ENCODE data around the gene TSPEAR. TPM values are rescaled to one million over a fixed set of nuclear protein-coding genes. Genes with fewer than 3 reads are reported as not detected.

Gene TSPEAR
- total RNA-seq, 1 donor: not detected

GRCh38 chr21:44449473-44450363 is 261.7 kb downstream of the TSPEAR start:
- Histone ChIP-seq H3K9me3 (ENCODE audit: low read depth, low read length) (no peaks in the 10 kb centered on the region), H3K27me3 (ENCODE audit: insufficient read depth, low read length) (no peaks in the 10 kb centered on the region), H3K4me3 (ENCODE audit: low read length) (no peak overlapping the region), H3K4me1 (ENCODE audit: insufficient read depth, low read length) (no peaks in the 10 kb centered on the region)

- no peak overlapping the region for H3K4me3 ChIP-seq (ENCODE audit: low read length)
- no peaks in the 10 kb centered on the region for H3K9me3 ChIP-seq (ENCODE audit: low read depth, low read length)
These were observed 262.7 kb downstream of the TSPEAR start for GRCh38 chr21:44448651-44449131.

More at GRCh38 chr21:44448651-44449131, 262.7 kb downstream of the TSPEAR start:
- Histone ChIP-seq H3K27me3 (ENCODE audit: insufficient read depth, low read length) (no peaks in the 10 kb centered on the region), H3K4me1 (ENCODE audit: insufficient read depth, low read length) (no peaks in the 10 kb centered on the region)

Other genes with a start within 250 kb of the TSPEAR start
- not detected for gene KRTAP10-1, start 171.4 kb downstream of the TSPEAR start, total RNA-seq
- not detected for gene KRTAP10-2, start 160.1 kb downstream of the TSPEAR start, total RNA-seq
- not detected for gene KRTAP10-3, start 152.8 kb downstream of the TSPEAR start, total RNA-seq
- gene KRTAP10-4, start 137.8 kb downstream of the TSPEAR start, total RNA-seq: not detected
- gene KRTAP10-5, start 131.0 kb downstream of the TSPEAR start, total RNA-seq: not detected
- not detected for gene KRTAP10-6, start 119.1 kb downstream of the TSPEAR start, total RNA-seq
- not detected for gene KRTAP10-7, start 111.0 kb downstream of the TSPEAR start, total RNA-seq
- gene KRTAP10-8, start 99.5 kb downstream of the TSPEAR start, total RNA-seq: not detected
- gene KRTAP10-9, start 84.5 kb downstream of the TSPEAR start, total RNA-seq: not detected
- gene KRTAP10-10, start 74.2 kb downstream of the TSPEAR start, total RNA-seq: not detected
- gene KRTAP10-11, start 65.2 kb downstream of the TSPEAR start, total RNA-seq: not detected
- gene KRTAP12-4, start 56.9 kb downstream of the TSPEAR start, total RNA-seq: not detected
- gene KRTAP12-3, start 53.6 kb downstream of the TSPEAR start, total RNA-seq: not detected
- not detected for gene KRTAP12-2, start 44.6 kb downstream of the TSPEAR start, total RNA-seq
- gene KRTAP12-1, start 29.4 kb downstream of the TSPEAR start, total RNA-seq: not detected
- gene KRTAP10-12, start 14.4 kb downstream of the TSPEAR start, total RNA-seq: not detected
- 90.0 TPM for gene UBE2G2, start 90.2 kb upstream of the TSPEAR start, total RNA-seq
- 86.3 TPM for gene SUMO3, start 106.5 kb upstream of the TSPEAR start, total RNA-seq
- 71.9 TPM for gene PTTG1IP, start 162.1 kb upstream of the TSPEAR start, total RNA-seq
- 761 TPM for gene ITGB2, start 209.3 kb upstream of the TSPEAR start, total RNA-seq
- 5.2 TPM for gene SLX9, start 228.5 kb upstream of the TSPEAR start, total RNA-seq